Calu3 (cell line): ENCODE measurements around the gene FCN1. TPM values are rescaled to one million over a fixed set of nuclear protein-coding genes. Genes with fewer than 3 reads are reported as not detected.

Experiments
- BruUV-seq: library from RNA; stranded (reverse); fragments of 400-500 nt; replicated peaks from 2 replicates; lab custom pipeline; 2021; lab: Mats Ljungman, UMichigan
- CTCF ChIA-PET: fragments of 300-600 bp; sonication (Branson Sonifier 250); formaldehyde crosslinking; loops from one replicate; lab custom pipeline; 2022; ENCODE audit warnings: antibody characterized with exemption; lab: Charles Lee
- DNase-seq: peaks from one replicate; pipeline ENCODE4 v3.0.0; 2022
- H3K27ac Mint-ChIP-seq: one replicate; pipeline ENCODE4 v1.8.0; 2022; ENCODE audit warnings: mixed read lengths; ENCODE audit not compliant: unreplicated experiment
- H3K27me3 Mint-ChIP-seq: one replicate; pipeline ENCODE4 v1.8.0; 2022; ENCODE audit warnings: mixed read lengths; ENCODE audit not compliant: unreplicated experiment
- H3K36me3 Mint-ChIP-seq: one replicate; pipeline ENCODE4 v1.8.0; 2022; ENCODE audit warnings: mild to moderate bottlenecking, moderate library complexity, mixed read lengths; ENCODE audit not compliant: insufficient read depth, unreplicated experiment
- H3K4me1 Mint-ChIP-seq: one replicate; pipeline ENCODE4 v1.8.0; 2022; ENCODE audit warnings: mild to moderate bottlenecking, low read depth, mixed read lengths; ENCODE audit not compliant: unreplicated experiment
- H3K4me3 Mint-ChIP-seq: one replicate; pipeline ENCODE4 v1.8.0; 2022; ENCODE audit warnings: mild to moderate bottlenecking, low read depth, moderate library complexity, mixed read lengths; ENCODE audit not compliant: unreplicated experiment
- H3K9me3 Mint-ChIP-seq: one replicate; pipeline ENCODE4 v1.8.0; 2022; ENCODE audit warnings: low read depth, mixed read lengths; ENCODE audit not compliant: unreplicated experiment
- CTCF ChIP-seq: fragments of 200-600 bp; IDR thresholded peaks from one replicate; pipeline ENCODE4 v1.8.0; 2022; ENCODE audit warnings: antibody characterized with exemption; ENCODE audit not compliant: unreplicated experiment
- intact Hi-C: fragments of 100-400 bp; cut with micrococcal nuclease; formaldehyde crosslinking; loops from one replicate; pipeline ENCODE4 v1.10.0; 2022; ENCODE audit not compliant: unreplicated experiment
- total RNA-seq: library from RNA; stranded (reverse); gene quantifications from 2 replicates; pipeline ENCODE4 v1.2.3, GENCODE V29; 2022

FCN1 gene
- total RNA-seq, 1 experiment from 2014 or later: not detected

GRCh38 chr9:134871697-134872340 is 45.9 kb downstream of the FCN1 start:
- no peak overlapping the region for H3K4me3 Mint-ChIP-seq
- no peaks in the 10 kb centered on the region for H3K36me3 Mint-ChIP-seq
- no peaks in the 10 kb centered on the region for H3K4me1 Mint-ChIP-seq
- CTCF ChIA-PET: no interaction called here
- no peaks in the 10 kb centered on the region for H3K27me3 Mint-ChIP-seq
- DNase-seq: no peak
- H3K9me3 Mint-ChIP-seq: peaks cover 4% of the 10 kb centered on the region
- BruUV-seq: no TSS peak
- intact Hi-C loops: no loop called here
- TF ChIP-seq CTCF: no peak
- H3K27ac Mint-ChIP-seq: no peak overlapping the region

DNA sequence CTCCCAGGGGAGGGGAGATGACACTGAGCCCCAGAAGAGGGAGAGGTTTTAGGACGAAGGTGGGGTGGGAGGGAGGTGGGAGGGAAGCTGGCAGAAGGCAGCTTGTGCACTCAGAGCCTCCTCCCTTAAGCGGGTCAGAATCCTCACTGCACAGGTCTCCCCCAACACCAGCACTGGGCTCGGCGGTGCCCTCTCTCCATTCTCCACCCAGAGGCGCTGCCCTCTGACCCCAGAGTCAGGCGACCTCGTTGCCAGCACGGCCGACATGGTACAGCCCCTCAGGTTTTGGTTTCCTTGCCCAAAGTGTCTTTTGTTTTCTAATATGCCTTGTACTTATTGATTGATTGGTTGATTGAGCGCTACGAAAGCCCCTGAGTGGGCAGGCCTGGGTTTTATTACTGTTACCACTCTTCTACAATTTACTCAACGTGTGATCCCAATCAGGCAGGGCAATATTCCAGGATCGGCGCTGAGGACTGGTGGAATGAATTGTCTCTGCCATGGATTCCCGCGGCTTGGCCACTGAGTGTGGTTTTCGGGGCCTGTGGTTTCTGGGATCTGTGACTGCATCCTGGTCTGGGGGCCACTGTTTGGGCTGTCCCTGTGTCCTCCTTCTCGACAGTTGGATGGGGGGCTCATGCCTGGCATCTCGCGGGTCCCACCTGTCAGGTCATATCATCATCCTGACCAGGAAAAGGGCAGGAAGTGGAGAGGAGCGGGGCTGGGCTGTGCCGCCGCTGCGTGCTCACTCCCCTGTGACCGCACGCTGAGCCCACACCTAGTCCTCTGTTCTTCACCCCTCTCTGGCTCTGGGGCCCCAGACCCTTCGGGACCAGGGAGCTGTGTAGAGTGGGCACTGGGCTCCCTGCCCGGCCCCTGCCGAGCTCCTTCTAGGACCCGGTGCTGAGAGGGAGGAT is 46.7 kb downstream of the FCN1 start:
- Mint-ChIP-seq H3K4me1 (no peaks in the 10 kb centered on the region), H3K27me3 (no peaks in the 10 kb centered on the region), H3K4me3 (no peak overlapping the region), H3K27ac (no peak overlapping the region), H3K36me3 (no peaks in the 10 kb centered on the region), H3K9me3 (peaks cover 4% of the 10 kb centered on the region)
- no TSS peak for BruUV-seq
- intact Hi-C loops: no loop called here
- no peak for TF ChIP-seq CTCF
- DNase-seq: no peak
- CTCF ChIA-PET: no interaction called here

GRCh38 chr9:134870301-134870694 is 47.4 kb downstream of the FCN1 start:
- CTCF ChIA-PET: no interaction called here
- intact Hi-C loops: no loop called here
- TF ChIP-seq CTCF: no peak
- Mint-ChIP-seq H3K36me3 (no peaks in the 10 kb centered on the region), H3K27me3 (no peaks in the 10 kb centered on the region), H3K4me1 (no peaks in the 10 kb centered on the region), H3K27ac (no peak overlapping the region), H3K4me3 (no peak overlapping the region), H3K9me3 (peaks cover 4% of the 10 kb centered on the region)
- no TSS peak for BruUV-seq
- DNase-seq: no peak

DNA sequence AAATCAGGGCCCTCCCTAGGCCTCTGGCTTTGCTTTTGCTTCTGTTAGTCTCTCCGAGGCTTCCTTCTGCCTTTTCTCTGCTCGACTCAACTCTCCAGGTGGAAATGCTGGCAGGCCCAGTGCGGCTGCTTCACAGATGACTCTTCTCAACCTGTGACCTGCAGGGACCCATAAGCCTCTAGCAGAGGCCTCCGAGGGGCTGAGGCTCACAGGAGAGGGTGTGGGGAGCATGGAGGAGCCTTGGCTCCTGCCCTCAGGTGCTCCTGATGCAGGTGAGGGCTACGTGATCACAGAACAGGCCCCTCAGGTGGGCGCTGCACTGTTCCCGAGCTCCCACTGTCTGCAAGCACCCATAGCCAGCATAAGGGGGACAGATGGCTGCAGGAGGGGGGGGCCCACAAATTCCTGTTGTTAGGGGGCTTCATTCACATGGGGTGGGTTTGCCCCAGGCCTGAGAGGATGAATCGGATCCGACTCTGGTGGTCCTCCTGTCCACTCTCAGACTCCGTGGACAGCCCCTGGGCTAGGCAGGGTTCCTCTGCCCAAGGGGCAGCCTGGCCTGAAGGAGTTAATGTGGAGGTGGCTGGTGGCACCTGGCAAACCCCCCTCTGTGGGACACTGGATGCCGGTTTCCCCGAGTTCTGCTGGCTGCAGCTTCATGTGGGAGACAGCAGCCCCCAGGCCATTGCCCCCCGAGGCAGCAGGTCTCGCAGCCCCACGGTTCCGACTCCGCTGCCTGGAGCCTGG is 48.0 kb downstream of the FCN1 start:
- intact Hi-C loops: no loop called here
- Mint-ChIP-seq H3K27me3 (no peaks in the 10 kb centered on the region), H3K9me3 (peaks cover 4% of the 10 kb centered on the region), H3K27ac (no peak overlapping the region), H3K36me3 (no peaks in the 10 kb centered on the region), H3K4me1 (no peaks in the 10 kb centered on the region), H3K4me3 (no peak overlapping the region)
- no peak for DNase-seq
- CTCF ChIA-PET: no interaction called here
- no peak for TF ChIP-seq CTCF
- no TSS peak for BruUV-seq
